Activated gamma-delta T cell treated with Interleukin-2 at 50 U/mL for 16 hours (primary cell): ENCODE data around the gene PDE1A.
"Not testable (repeated sequence)": the region's sequence is repeated elsewhere in the genome, so short reads cannot be mapped to it uniquely, and the experiment has no call there.

Experiments
- DNase-seq: peaks from one replicate; pipeline ENCODE4 v3.0.0-alpha.2; 2020

The PDE1A gene

GRCh38 chr2:182351427-182351826 is 75.4 kb downstream of the PDE1A start:
- no peak for DNase-seq

GRCh38 chr2:182349268-182349667 is 77.6 kb downstream of the PDE1A start:
- no peak for DNase-seq

- DNase-seq, result no peak
Observed at GRCh38 chr2:182345384-182345783, 81.5 kb downstream of the PDE1A start.

GRCh38 chr2:182330451-182331305 is 96.2 kb downstream of the PDE1A start:
- no peak for DNase-seq

- DNase-seq, result no peak
Observed at GRCh38 chr2:182324665-182325064, 102.2 kb downstream of the PDE1A start.

GRCh38 chr2:182321096-182321495 is 105.7 kb downstream of the PDE1A start:
- no peak for DNase-seq

- DNase-seq, result no peak
Observed at GRCh38 chr2:182319556-182320505, 107.0 kb downstream of the PDE1A start.

DNA sequence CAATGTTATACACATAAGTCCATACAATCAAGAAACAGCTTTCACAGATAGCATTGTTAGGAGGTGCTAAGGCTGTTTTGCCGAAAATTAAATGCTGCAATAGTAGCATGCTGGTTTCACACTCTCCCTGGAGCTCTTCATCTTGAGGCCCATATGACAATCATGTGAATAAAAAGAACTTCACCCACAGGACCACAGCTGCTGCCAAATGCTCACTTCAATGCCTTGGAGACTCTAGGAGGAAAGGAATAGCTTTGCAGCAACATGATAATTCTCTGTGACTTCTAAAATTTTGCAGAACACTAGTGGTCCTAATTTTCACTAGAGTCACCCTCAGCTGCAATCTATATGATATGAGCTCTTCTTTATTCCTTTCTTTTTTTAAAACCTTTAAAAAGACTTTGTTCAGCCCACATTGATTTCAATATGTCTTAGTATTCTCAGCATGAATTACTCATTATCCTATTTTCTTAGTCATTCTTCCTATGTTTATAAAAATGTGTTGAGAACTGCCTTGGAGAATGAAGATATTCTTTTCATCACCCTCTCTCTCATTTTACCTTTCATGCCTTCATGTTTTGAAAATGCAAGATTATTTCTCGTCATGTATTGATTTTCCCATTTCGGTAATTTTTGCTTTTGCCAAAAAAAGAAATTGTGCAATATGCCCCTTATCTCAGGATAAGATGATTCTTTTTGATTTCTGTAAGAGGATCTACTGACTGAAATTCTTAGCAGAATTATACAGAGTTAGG is 108.2 kb downstream of the PDE1A start:
- no peak for DNase-seq

DNA sequence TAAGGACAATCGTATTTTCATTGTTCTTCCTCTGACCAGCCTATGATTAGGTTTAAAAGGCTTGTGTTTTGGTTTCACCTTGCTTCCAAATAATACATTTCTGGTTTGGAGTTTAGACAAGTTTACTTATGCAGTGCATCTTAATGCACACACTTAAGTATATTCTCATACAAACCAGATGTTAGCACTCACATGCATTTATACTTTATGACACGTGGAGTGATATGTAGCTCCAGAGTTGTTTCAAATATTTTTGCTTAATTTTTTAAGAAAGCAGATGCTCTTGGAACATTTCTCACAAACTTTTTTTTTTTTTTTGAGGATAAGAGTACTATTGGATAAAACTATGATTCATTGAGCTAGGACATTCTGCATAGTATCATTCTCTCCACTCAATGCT is 109.9 kb downstream of the PDE1A start:
- DNase-seq, result no peak

GRCh38 chr2:182302972-182303371 is 123.9 kb downstream of the PDE1A start:
- DNase-seq, result no peak

GRCh38 chr2:182302174-182302573 is 124.7 kb downstream of the PDE1A start:
- no peak for DNase-seq

DNA sequence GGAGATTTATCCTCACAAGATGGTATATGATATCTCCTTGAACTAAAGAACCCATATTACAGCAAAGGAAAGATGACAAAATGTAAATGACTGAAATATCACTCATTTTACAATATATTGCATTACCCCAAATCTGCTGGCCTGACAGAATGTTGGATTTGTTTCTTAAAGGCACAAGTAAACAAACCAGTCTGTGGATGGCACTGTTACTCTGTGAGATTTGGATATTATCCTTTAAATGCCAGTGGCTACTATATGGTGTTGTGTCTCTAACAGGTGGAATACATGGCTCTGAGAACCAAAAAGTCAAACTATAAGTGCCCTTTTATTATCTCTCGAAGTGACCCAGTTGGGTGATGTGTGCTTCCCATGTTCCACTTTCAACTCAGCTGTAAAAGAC is 125.7 kb downstream of the PDE1A start:
- no peak for DNase-seq

DNA sequence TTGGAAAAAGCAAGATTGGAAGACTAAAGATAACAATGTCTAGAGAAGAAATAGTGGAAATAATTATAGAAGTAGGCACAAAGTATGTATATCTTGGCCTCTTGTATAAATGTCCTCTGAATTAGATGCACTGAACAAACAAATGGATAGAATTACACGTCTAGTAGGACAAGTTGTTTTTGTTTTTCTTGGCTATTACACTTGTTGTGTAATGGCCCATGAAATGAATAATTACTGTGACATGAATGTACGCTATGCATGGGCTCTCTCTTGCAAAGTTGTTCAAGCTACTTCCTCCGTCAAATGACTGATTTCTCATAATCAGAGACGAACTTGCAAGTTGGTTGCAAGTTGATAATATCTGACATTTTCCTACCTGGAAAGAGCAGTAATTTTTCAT is 126.2 kb downstream of the PDE1A start:
- DNase-seq, result no peak

- no peak for DNase-seq
Observed at GRCh38 chr2:182299632-182300031, 127.2 kb downstream of the PDE1A start.

- no peak for DNase-seq
Observed at GRCh38 chr2:182298456-182298855, 128.4 kb downstream of the PDE1A start.

GRCh38 chr2:182291296-182291695 is 135.5 kb downstream of the PDE1A start:
- no peak for DNase-seq

DNA sequence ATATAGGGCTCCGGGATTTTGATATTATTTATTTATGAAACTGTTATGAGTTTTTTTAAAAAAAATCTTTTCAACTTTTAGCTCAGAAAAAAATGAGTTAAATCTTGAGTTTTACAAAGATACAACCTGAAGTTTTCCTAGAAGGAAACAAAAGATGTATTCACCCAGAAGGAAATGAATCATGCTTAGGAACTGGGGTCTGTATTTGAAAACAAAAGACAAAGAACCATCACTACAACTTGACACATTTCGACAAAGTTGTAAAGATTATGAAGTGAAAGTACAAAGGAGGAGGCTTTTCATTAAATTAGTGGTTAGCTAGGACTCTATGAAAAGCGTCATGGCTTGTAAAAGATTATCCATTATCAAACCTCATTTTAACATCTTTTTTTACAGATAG is 143.3 kb downstream of the PDE1A start:
- DNase-seq, result no peak

DNA sequence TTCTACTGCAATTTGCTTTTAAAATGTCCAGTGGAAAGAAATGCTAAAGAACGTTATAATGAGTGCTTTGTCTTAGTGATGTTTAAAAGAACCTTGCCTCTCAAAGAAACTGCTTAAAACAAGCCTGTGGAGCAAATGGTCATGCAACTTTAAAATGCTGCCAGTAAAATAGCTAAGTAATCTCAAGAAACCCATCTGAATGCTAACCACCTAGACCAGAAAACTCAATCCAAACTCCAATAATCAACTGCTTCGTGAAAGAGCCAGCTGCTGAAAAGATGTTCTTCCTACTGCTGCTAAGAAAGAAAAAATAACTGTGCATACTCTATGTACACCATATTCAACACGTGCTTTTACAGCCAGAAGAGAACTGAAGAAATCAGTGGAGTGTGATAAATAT is 145.6 kb downstream of the PDE1A start:
- no peak for DNase-seq

DNA sequence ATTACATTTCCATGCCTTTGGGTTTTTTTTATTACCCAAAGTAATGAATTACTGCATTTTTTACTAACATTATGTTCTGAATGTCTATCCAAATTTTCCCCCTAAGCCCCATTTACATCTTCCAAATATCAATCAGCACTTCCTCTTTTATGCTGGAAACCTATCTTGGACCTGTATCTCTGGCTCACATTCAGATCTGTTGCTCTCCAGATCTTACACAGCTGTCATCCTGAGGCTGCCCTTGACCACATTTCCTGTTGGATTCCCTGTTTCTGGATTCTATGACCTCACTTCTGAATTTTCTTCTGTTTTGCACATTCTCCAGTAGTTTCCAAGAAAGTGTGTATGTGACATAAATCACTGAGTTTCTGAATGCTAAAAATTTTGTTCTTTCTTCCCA is 146.7 kb downstream of the PDE1A start:
- DNase-seq, result no peak

DNA sequence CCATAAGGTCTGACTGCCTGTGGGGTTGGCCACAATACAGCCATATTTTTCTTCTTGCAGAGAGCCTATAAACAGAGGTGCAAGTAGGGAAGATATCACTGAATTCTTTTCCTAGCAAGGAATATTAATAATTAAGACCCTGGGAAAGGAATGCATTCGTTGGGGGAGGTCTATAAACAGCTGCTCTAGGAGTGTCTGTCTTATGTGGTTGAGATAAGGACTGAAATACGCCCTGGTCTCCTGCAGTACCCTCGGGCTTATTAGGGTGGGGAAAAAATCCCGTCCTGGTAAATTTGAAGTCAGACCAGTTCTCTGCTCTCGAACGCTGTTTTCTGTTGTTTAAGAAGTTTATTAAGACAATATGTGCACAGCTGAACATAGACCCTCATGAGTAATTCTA is 150.2 kb downstream of the PDE1A start:
- not testable (repeated sequence) for DNase-seq

- DNase-seq, result no peak
Observed at GRCh38 chr2:182267971-182268370, 158.9 kb downstream of the PDE1A start.

- DNase-seq, result no peak
Observed at GRCh38 chr2:182266909-182267308, 159.9 kb downstream of the PDE1A start.

DNA sequence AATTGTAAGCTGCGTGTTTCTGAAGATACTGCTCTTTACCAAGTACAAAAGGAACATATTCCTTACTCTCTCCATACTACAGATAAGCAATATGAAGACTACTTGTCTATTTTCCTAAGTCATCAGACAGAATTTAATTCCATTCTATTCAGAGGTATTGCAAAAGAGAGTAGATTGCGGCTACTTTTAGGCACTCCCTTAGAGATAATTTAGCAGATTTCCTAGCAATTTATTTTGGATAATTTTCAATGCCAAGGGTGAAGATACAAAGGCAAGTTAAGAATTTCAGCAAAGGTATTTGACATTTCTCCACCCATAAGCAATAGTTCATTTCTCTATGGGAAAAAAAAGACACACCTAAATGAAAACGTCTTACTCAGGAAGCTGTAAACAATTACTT is 161.1 kb downstream of the PDE1A start:
- DNase-seq, result no peak
